Lower lobe of right lung (tissue), 2 donors: ENCODE measurements around the gene TRIM40. TPM values are rescaled to one million over a fixed set of nuclear protein-coding genes. Genes with fewer than 3 reads are reported as not detected.

Experiments used
- ATAC-seq, 2 donors: fragments of 200-7000 bp; cut with Tn5 transposase; one replicate each; pipeline ENCODE4 v1.9.1; 2020 to 2022; ENCODE audit warnings: mild to moderate bottlenecking in 2 of 2, moderate library complexity in 2 of 2
- DNase-seq: peaks from one replicate; pipeline ENCODE4 v3.0.0-alpha.2; 2020
- H3K27ac ChIP-seq: fragments of 200-600 bp; one replicate; pipeline ENCODE4 v1.8.0; 2022
- H3K27me3 ChIP-seq: fragments of 200-600 bp; one replicate; pipeline ENCODE4 v1.8.0; 2022; ENCODE audit warnings: low read depth
- H3K36me3 ChIP-seq: fragments of 200-600 bp; one replicate; pipeline ENCODE4 v1.8.0; 2022; ENCODE audit warnings: mild to moderate bottlenecking
- H3K4me1 ChIP-seq: fragments of 200-600 bp; one replicate; pipeline ENCODE4 v1.8.0; 2022
- H3K4me3 ChIP-seq: fragments of 200-600 bp; one replicate; pipeline ENCODE4 v1.8.0; 2022; ENCODE audit warnings: mild to moderate bottlenecking
- H3K9me3 ChIP-seq: fragments of 200-600 bp; one replicate; pipeline ENCODE4 v1.8.0; 2022
- CTCF ChIP-seq: fragments of 200-600 bp; IDR thresholded peaks from one replicate; pipeline ENCODE4 v1.8.0; 2022; ENCODE audit warnings: antibody characterized with exemption, mild to moderate bottlenecking
- intact Hi-C: fragments of 100-400 bp; cut with DNase I; formaldehyde crosslinking; loops from one replicate; pipeline ENCODE4 v1.11.0; 2022
- total RNA-seq: library from RNA; stranded (reverse); fragmentation: NEBNext Ultra II Directional; extraction: Animal tissue kit (Norgen Biotek cat#: 25700); gene quantifications from one replicate; pipeline ENCODE4 v1.2.1, GENCODE V29; 2021
- donor health status: DM: no; HTN: yes; CAD: no; lungs with severe emphysema.

Gene TRIM40
- total RNA-seq, 1 donor from 2014 or later, result not detected

- Histone ChIP-seq H3K4me1 (no peaks in the 10 kb centered on the region), H3K27me3 (peaks cover 23% of the 10 kb centered on the region), H3K27ac (no peak overlapping the region), H3K9me3 (no peaks in the 10 kb centered on the region), H3K4me3 (no peak overlapping the region), H3K36me3 (no peaks in the 10 kb centered on the region)
- intact Hi-C loops, result no loop called here
- ATAC-seq (no peak), DNase-seq (no peak)
- no peak for TF ChIP-seq CTCF
Observed at GRCh38 chr6:30149234-30149633, 13.3 kb downstream of the TRIM40 start.

GRCh38 chr6:30149858-30150550 is 14.1 kb downstream of the TRIM40 start:
- Histone ChIP-seq H3K36me3 (no peaks in the 10 kb centered on the region), H3K4me1 (no peaks in the 10 kb centered on the region), H3K4me3 (no peak overlapping the region), H3K27ac (no peak overlapping the region), H3K27me3 (peaks cover 17% of the 10 kb centered on the region), H3K9me3 (no peaks in the 10 kb centered on the region)
- DNase-seq, result no peak
- no peak for TF ChIP-seq CTCF
- intact Hi-C loops, result no loop called here
- no peak for ATAC-seq

- DNase-seq (no peak), ATAC-seq (no peak)
- Histone ChIP-seq H3K9me3 (no peaks in the 10 kb centered on the region), H3K4me1 (peaks cover 6% of the 10 kb centered on the region), H3K27me3 (peaks cover 16% of the 10 kb centered on the region), H3K4me3 (no peak overlapping the region), H3K36me3 (no peaks in the 10 kb centered on the region), H3K27ac (no peak overlapping the region)
- no peak for TF ChIP-seq CTCF
- intact Hi-C loops, result no loop called here
Observed at GRCh38 chr6:30150671-30151395, 14.9 kb downstream of the TRIM40 start.

GRCh38 chr6:30151580-30151979 is 15.6 kb downstream of the TRIM40 start:
- no peak for DNase-seq
- H3K36me3 ChIP-seq, result no peaks in the 10 kb centered on the region
- H3K27ac ChIP-seq, result no peak overlapping the region
- peaks cover 14% of the 10 kb centered on the region for H3K4me1 ChIP-seq
- H3K27me3 ChIP-seq, result peaks cover 11% of the 10 kb centered on the region
- H3K9me3 ChIP-seq, result no peaks in the 10 kb centered on the region
- ATAC-seq, result no peak
- no peak overlapping the region for H3K4me3 ChIP-seq
- TF ChIP-seq CTCF, result no peak
- intact Hi-C loops, result no loop called here

- no peak overlapping the region for H3K4me3 ChIP-seq
- H3K36me3 ChIP-seq, result no peaks in the 10 kb centered on the region
- H3K4me1 ChIP-seq, result peaks cover 20% of the 10 kb centered on the region
- no peaks in the 10 kb centered on the region for H3K9me3 ChIP-seq
- ATAC-seq (no peak), DNase-seq (no peak)
- peaks cover 6% of the 10 kb centered on the region for H3K27me3 ChIP-seq
- intact Hi-C loops, result no loop called here
- no peak overlapping the region for H3K27ac ChIP-seq
- TF ChIP-seq CTCF, result no peak
Observed at GRCh38 chr6:30152016-30152673, 16.2 kb downstream of the TRIM40 start.
